Peyer's patch (tissue), 4 donors: ENCODE data around the gene ZBTB25.

ENCODE experiments used
- CTCF ChIP-seq, 6 experiments: fragments of 450-650 bp in 4 of 6; fragments of 200-600 bp in 2 of 6; sonication (generic) in 1 of 6; IDR thresholded peaks; one replicate each; pipeline ENCODE4 v1.5.1; 2017 to 2019; ENCODE audit warnings: antibody characterized with exemption in 6 of 6, mild to moderate bottlenecking in 3 of 6, moderate library complexity in 1 of 6
- POLR2A ChIP-seq, 2 donors: fragments of 450-650 bp; IDR thresholded peaks; one replicate each; pipeline ENCODE4 v1.5.1; 2017; ENCODE audit warnings: antibody characterized with exemption in 2 of 2, mild to moderate bottlenecking in 2 of 2, moderate library complexity in 2 of 2

- no peak for TF ChIP-seq CTCF (IDR thresholded peaks at IDR 0.05)
- no peak for TF ChIP-seq POLR2A (IDR thresholded peaks at IDR 0.05)
These were observed 39.8 kb downstream of the ZBTB25 start for GRCh38 chr14:64463873-64464272.
